HCT116 (cell line): Measurements from ENCODE around the gene NDST3.

Source experiments
- EZH2 ChIP-seq: fragments of 200-600 bp; sonication (generic); IDR thresholded peaks from 2 replicates; pipeline ENCODE4 v1.6.1; 2017; ENCODE audit warnings: antibody characterized with exemption, mixed run types
- EZH2phosphoT487 ChIP-seq: fragments of 200-600 bp; IDR thresholded peaks from 2 replicates; pipeline ENCODE4 v1.6.1; 2018; ENCODE audit warnings: antibody characterized with exemption, borderline replicate concordance
- POLR2A ChIP-seq: IDR thresholded peaks from 2 replicates; pipeline ENCODE4 v1.7.0; 2011; ENCODE audit warnings: borderline replicate concordance; ENCODE audit not compliant: insufficient read depth, insufficient read length; ENCODE audit errors: extremely low read depth
- RAD21 ChIP-seq: IDR thresholded peaks from 2 replicates; pipeline ENCODE4 v1.6.1; 2012; ENCODE audit warnings: low read depth, mild to moderate bottlenecking
- SIN3A ChIP-seq: IDR thresholded peaks from 2 replicates; pipeline ENCODE4 v1.6.1; 2012; ENCODE audit warnings: low read depth
- YY1 ChIP-seq: IDR thresholded peaks from 2 replicates; pipeline ENCODE4 v1.6.1; 2011; ENCODE audit warnings: low read length, low read depth, moderate library complexity, mild to moderate bottlenecking; ENCODE audit not compliant: insufficient replicate concordance; ENCODE audit errors: extremely low read depth
- ZFX ChIP-seq: fragments of 450-650 bp; IDR thresholded peaks from 2 replicates; pipeline ENCODE4 v1.6.1; 2017
- TF ChIP-seq, protein P1 (sequence below): IDR thresholded peaks from 2 replicates; pipeline ENCODE4 v1.6.1; 2012
- TF ChIP-seq, protein P2 (sequence below), 3 experiments: fragments of 200-600 bp in 1 of 3; sonication (generic) in 1 of 3; IDR thresholded peaks in 2 of 3; conservative IDR thresholded peaks in 1 of 3; 2 replicates each; pipeline ENCODE4 v1.5.1; 2012 to 2017; ENCODE audit warnings: low read depth in 2 of 3, low read length in 2 of 3, antibody characterized with exemption in 1 of 3, borderline replicate concordance in 1 of 3, control low read depth in 1 of 3, mild to moderate bottlenecking in 1 of 3, mixed read lengths in 1 of 3, mixed run types in 1 of 3, moderate library complexity in 1 of 3; ENCODE audit not compliant: insufficient read depth in 1 of 3
- TF ChIP-seq, protein P3 (sequence below): IDR thresholded peaks from 2 replicates; pipeline ENCODE4 v1.6.1; 2011; ENCODE audit warnings: mild to moderate bottlenecking, low read length, moderate library complexity; ENCODE audit not compliant: insufficient replicate concordance; ENCODE audit errors: extremely low read depth

DNA sequence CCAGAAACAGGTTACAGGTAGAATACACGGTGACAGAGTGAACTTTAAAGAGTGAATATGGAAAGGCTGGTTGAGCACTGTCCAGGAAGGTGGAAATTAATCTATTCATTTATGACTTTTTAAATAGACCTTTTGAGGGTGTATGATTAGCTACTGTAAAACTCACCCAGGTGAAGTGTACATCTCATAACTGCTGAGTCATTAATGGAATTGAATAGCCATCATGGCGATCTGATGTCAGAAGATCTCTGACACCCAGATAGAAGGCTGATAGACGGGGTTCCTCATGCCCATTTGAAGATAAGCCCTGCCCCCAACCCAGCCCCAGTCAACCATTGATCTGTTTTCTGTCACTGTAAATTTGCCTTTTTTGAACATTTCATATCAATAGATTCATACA, 234.5 kb downstream of the NDST3 start:
- TF ChIP-seq, protein P1, sequence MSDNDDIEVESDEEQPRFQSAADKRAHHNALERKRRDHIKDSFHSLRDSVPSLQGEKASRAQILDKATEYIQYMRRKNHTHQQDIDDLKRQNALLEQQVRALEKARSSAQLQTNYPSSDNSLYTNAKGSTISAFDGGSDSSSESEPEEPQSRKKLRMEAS, result no peak
- TF ChIP-seq EZH2, result no peak
- no peak for TF ChIP-seq EZH2phosphoT487
- TF ChIP-seq ZFX, result no peak
- no peak for TF ChIP-seq RAD21
- TF ChIP-seq, protein P2, sequence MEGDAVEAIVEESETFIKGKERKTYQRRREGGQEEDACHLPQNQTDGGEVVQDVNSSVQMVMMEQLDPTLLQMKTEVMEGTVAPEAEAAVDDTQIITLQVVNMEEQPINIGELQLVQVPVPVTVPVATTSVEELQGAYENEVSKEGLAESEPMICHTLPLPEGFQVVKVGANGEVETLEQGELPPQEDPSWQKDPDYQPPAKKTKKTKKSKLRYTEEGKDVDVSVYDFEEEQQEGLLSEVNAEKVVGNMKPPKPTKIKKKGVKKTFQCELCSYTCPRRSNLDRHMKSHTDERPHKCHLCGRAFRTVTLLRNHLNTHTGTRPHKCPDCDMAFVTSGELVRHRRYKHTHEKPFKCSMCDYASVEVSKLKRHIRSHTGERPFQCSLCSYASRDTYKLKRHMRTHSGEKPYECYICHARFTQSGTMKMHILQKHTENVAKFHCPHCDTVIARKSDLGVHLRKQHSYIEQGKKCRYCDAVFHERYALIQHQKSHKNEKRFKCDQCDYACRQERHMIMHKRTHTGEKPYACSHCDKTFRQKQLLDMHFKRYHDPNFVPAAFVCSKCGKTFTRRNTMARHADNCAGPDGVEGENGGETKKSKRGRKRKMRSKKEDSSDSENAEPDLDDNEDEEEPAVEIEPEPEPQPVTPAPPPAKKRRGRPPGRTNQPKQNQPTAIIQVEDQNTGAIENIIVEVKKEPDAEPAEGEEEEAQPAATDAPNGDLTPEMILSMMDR (IDR thresholded peaks at IDR 0.05 in 2 of 3, conservative IDR thresholded peaks at IDR 0.05 in 1 of 3; ENCODE audit: borderline replicate concordance in 1 of 3, insufficient read depth in 1 of 3, low read depth in 2 of 3, low read length in 2 of 3), result no peak
- no peak for TF ChIP-seq POLR2A
- TF ChIP-seq SIN3A, result no peak
- TF ChIP-seq, protein P3, sequence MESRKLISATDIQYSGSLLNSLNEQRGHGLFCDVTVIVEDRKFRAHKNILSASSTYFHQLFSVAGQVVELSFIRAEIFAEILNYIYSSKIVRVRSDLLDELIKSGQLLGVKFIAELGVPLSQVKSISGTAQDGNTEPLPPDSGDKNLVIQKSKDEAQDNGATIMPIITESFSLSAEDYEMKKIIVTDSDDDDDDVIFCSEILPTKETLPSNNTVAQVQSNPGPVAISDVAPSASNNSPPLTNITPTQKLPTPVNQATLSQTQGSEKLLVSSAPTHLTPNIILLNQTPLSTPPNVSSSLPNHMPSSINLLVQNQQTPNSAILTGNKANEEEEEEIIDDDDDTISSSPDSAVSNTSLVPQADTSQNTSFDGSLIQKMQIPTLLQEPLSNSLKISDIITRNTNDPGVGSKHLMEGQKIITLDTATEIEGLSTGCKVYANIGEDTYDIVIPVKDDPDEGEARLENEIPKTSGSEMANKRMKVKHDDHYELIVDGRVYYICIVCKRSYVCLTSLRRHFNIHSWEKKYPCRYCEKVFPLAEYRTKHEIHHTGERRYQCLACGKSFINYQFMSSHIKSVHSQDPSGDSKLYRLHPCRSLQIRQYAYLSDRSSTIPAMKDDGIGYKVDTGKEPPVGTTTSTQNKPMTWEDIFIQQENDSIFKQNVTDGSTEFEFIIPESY, result no peak
- TF ChIP-seq YY1, result no peak
